ENCODE measurements around the gene CALML3. TPM values are rescaled to one million over a fixed set of nuclear protein-coding genes. Genes with fewer than 3 reads are reported as not detected.

The CALML3 gene
- polyA plus RNA-seq, 3 donors: 0.06 to 0.11 TPM; not detected in 1

DNA sequence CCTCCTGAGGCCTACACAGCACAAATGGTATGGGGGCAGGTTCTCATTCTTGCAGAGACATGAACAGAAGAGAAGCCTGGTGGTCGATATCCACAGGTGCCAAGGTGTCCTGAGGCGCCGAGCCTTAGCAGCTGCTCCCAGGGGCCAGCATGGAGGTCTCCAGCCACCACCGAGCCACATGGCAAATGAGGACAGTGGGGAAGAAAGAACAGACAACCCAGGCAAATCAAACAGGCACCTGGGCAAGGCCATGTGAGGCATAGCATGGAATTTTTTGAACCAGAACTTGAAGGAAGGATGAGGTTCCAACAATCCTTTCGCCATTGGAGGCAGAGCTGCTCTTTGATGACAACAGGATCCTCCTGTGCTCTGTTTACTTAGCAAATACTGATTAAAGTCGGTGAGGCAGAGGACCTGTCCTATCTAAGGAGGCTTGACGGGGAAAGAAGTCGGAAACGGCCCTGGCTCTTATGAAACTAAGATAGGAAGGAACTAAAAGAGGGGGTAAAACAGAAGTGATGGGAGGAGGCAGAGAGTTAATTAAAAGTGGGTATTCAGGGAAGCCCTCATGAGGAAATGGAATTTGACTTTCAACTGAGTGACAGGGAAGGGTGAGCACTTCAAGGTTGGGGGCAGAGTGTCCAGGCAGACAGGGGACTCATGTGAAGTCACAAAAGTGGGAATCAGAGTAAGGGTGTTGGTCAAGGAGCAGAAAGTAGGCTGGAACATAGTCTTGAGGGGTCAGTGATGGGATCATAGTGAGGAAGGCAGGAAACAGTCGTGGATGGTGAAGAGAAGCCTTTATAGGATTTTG lies 8.6 kb upstream of the CALML3 start:
- no peak for DNase-seq (ENCODE audit: extremely low read depth in 1 of 11, low read depth in 9 of 11, low spot score in 4 of 11)

GRCh38 chr10:5517546-5517945 lies 7.2 kb upstream of the CALML3 start:
- no peak for DNase-seq (ENCODE audit: extremely low read depth in 1 of 11, low read depth in 9 of 11, low spot score in 4 of 11)

- no peak for DNase-seq (ENCODE audit: extremely low read depth in 1 of 11, low read depth in 9 of 11, low spot score in 4 of 11)
Observed at GRCh38 chr10:5518143-5518542, 6.6 kb upstream of the CALML3 start.

GRCh38 chr10:5519054-5519453 lies 5.7 kb upstream of the CALML3 start:
- DNase-seq (ENCODE audit: extremely low read depth in 1 of 11, low read depth in 9 of 11, low spot score in 4 of 11): no peak

- DNase-seq (ENCODE audit: extremely low read depth in 1 of 11, low read depth in 9 of 11, low spot score in 4 of 11): no peak
Observed at GRCh38 chr10:5522913-5523560, 1.7 kb upstream of the CALML3 start.

- no peak for DNase-seq (ENCODE audit: extremely low read depth in 1 of 11, low read depth in 9 of 11, low spot score in 4 of 11)
Observed at GRCh38 chr10:5523796-5524574, 776 bp upstream of the CALML3 start.

DNA sequence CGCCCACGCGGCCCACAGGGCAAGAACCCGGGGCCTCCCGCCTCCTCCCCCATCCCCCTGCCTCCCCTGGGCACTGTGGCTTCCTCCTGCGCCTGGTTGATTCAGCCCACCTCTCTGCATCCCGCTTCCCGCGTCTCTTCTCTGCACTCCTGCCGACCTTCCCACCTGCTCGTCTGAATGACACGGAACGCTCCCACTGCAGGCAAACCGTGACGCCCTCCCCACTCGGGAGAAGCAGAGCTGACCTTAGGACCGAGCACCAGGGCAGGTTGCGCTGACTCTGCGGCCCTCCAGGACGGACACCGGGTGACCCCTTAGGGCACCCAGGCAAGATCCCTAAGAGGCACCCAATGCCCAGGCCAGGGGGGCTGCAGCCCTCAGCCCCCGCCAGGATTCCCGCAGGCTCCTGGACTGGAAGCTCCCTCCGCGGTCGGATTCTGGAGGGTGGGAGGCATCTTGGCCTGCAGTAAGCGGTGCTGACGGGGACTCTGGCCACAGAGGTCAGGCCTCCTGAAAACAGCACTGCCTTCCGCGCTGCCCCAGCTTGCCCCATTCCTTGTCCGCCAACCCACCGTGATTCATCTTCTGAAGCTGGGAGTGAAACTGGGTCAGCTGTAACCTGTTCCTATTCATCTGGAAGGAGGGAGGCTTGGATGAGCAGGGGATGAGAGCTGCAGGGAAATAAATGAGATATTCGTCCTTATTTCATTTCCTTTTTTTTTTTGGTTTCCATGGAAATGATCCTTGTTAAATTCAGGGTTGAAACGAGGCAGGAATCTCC lies 990 bp downstream of the CALML3 start:
- DNase-seq (ENCODE audit: extremely low read depth in 1 of 11, low read depth in 9 of 11, low spot score in 4 of 11): no peak

GRCh38 chr10:5526691-5527331 lies 2.0 kb downstream of the CALML3 start:
- DNase-seq (ENCODE audit: extremely low read depth in 1 of 11, low read depth in 9 of 11, low spot score in 4 of 11): no peak

- DNase-seq (ENCODE audit: extremely low read depth in 1 of 11, low read depth in 9 of 11, low spot score in 4 of 11): no peak
Observed at GRCh38 chr10:5527332-5528200, 2.8 kb downstream of the CALML3 start.

DNA sequence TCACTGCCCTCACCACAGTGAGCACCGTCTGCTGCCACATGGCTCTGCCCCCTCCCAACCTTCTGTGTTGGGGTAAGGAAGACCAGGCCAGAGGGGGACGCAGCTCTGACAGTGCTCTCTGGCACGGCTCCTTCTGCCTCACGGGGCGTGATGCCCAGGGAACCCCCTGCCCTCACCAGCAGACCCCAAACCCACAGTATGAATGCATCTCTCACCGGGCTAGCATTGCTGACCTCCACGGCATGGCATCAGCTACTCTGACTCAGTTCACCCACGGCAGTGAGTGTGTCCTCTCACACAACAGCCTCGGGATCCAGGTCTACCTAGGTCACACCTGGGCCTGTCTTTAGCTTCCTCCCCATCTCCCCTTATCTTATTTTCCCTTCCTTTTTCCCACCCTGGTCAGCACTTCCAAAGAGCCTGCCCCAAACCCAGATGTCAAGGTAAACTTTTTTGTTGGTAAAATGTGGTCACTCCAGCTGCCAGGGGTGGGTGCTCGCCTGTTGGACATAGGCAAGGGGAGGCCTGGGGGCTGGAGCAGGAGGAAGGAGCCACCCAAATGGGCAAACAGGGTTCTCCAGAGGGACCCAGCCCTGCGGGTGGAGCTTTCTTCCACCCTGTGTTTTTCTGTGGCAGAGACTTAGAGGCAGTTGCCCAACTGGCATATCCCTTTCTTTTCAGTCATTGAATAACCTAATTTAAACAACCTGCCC lies 4.4 kb downstream of the CALML3 start:
- no peak for DNase-seq (ENCODE audit: extremely low read depth in 1 of 11, low read depth in 9 of 11, low spot score in 4 of 11)

GRCh38 chr10:5529702-5530411 lies 5.1 kb downstream of the CALML3 start:
- DNase-seq (ENCODE audit: extremely low read depth in 1 of 11, low read depth in 9 of 11, low spot score in 4 of 11): no peak

GRCh38 chr10:5530412-5530806 lies 5.6 kb downstream of the CALML3 start:
- no peak for DNase-seq (ENCODE audit: extremely low read depth in 1 of 11, low read depth in 9 of 11, low spot score in 4 of 11)

DNA sequence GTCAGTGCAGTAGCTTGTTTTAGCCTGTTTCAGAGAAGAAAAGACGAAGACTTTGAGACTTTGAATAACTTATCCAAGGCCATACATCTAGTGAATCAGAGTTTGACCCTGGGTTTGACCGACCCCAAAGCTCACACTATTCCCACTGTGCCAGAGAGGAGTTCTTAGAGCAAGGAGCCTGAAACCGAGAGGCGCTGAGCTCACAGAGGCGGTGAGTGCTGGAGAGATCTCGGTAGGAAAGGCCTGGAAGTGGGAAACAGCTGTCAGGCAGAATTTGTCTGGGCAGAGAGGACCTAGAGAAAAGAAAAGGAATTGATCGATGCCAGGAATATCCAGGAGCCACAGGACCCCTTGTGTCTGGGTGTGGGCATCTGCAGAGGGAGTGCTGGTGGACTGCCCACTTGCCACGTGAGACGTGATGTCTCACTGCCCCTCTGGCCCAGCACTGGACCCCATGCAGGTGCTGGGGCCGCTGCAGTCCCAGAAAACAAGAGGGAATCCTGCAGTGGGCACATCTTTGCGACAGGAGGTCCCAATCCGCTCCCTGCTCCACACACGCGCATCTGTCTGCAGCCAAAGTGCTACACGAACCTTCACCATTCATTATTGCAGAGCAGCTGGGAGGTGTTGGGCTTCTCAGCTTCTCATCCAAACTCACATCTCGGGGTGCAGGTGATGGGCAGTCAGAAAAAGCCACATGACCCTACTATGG lies 6.2 kb downstream of the CALML3 start:
- DNase-seq (ENCODE audit: extremely low read depth in 1 of 11, low read depth in 9 of 11, low spot score in 4 of 11): no peak

DNA sequence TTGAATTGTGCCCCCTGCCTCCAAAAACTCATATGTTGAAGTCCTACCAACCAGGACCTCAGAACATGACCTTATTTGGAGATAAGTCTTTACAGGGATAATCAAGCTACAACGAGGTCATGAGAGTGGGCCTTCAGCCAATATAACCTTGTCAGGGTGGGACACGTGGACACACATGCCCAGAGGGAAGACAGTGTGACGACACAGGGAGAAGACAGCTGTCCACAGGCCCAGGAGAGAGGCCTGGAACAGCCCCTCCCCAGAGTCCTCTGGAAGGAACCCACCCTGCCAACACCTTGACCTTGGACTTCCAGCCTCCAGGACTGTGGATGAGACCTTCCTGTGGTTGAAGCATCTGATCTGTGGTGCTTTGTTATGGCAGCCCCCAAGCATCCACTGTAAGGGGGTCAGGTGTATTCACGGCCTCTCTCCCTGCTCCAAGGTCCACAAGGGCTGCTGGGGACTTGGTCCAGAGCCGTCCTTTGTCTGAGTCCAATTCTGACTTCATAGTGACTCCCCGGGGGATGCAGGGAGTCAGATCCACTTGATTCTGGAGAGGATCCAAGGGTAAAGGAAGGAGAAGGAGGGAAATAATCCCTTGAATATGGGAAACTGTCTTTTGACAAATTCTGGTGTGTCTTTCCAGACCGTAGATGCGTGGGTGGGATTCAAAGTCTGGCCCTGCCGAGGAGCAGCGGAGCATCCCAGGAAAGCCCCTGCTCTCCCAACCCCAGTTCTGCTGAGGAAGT lies 7.0 kb downstream of the CALML3 start:
- no peak for DNase-seq (ENCODE audit: extremely low read depth in 1 of 11, low read depth in 9 of 11, low spot score in 4 of 11)

DNA sequence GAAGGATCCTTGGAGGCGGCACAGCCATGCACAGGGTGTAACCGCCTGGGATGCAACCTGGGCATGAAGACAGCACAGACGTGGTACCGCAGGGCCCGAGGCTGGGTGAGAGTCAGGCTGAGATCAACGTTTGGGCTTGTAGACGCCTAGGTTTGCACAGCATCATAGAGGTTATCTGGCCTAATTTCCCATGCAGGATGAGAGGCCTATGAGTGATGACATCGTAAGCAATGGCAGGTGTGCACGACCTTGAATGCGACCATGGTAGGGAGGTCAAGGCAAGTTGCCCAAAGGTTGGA lies 7.5 kb downstream of the CALML3 start:
- no peak for DNase-seq (ENCODE audit: extremely low read depth in 1 of 11, low read depth in 9 of 11, low spot score in 4 of 11)
